HEK293 (cell line): ENCODE data around the gene MYO18B.

Experiments
- ZNF138 ChIP-seq: fragments of 450-650 bp; formaldehyde crosslinking; IDR thresholded peaks from 2 replicates; pipeline ENCODE4 v1.5.1; 2016; ENCODE audit warnings: missing biosample characterization, missing genetic modification characterization, borderline replicate concordance
- ZNF335 ChIP-seq: fragments of 450-650 bp; formaldehyde crosslinking; conservative IDR thresholded peaks from 2 replicates; pipeline ENCODE4 v1.5.1; 2016; ENCODE audit warnings: missing biosample characterization, missing genetic modification characterization
- ZNF558 ChIP-seq: fragments of 450-650 bp; formaldehyde crosslinking; IDR thresholded peaks from 2 replicates; pipeline ENCODE4 v1.5.1; 2016; ENCODE audit warnings: missing biosample characterization, missing genetic modification characterization
- ZSCAN18 ChIP-seq: fragments of 450-650 bp; formaldehyde crosslinking; IDR thresholded peaks from 2 replicates; pipeline ENCODE4 v1.5.1; 2016; ENCODE audit warnings: missing biosample characterization, missing genetic modification characterization
- TF ChIP-seq, protein P1 (sequence below): fragments of 450-650 bp; IDR thresholded peaks from 2 replicates; pipeline ENCODE4 v1.5.1; 2018; ENCODE audit warnings: missing biosample characterization, missing genetic modification characterization

GRCh38 chr22:25709758-25710157 is 32.2 kb upstream of the MYO18B start:
- TF ChIP-seq ZSCAN18 (tag by site-specific recombination) (no peak), ZNF558 (tag by site-specific recombination) (no peak), ZNF335 (tag by site-specific recombination) (no peak), ZNF138 (tag by site-specific recombination) (no peak)
- TF ChIP-seq, protein P1, sequence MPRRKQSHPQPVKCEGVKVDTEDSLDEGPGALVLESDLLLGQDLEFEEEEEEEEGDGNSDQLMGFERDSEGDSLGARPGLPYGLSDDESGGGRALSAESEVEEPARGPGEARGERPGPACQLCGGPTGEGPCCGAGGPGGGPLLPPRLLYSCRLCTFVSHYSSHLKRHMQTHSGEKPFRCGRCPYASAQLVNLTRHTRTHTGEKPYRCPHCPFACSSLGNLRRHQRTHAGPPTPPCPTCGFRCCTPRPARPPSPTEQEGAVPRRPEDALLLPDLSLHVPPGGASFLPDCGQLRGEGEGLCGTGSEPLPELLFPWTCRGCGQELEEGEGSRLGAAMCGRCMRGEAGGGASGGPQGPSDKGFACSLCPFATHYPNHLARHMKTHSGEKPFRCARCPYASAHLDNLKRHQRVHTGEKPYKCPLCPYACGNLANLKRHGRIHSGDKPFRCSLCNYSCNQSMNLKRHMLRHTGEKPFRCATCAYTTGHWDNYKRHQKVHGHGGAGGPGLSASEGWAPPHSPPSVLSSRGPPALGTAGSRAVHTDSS (tag by site-specific recombination), result no peak
